GM19023 (cell line): ENCODE results near the gene DNAJB4.
"Not testable (repeated sequence)": the region's sequence is repeated elsewhere in the genome, so short reads cannot be mapped to it uniquely, and the experiment has no call there.

Source experiments
- ATAC-seq: cut with Tn5 transposase; IDR thresholded peaks from one replicate; pipeline ENCODE4 v1.9.1; 2021; ENCODE audit warnings: mild to moderate bottlenecking, moderate library complexity; ENCODE audit not compliant: unreplicated experiment

DNAJB4 gene

DNA sequence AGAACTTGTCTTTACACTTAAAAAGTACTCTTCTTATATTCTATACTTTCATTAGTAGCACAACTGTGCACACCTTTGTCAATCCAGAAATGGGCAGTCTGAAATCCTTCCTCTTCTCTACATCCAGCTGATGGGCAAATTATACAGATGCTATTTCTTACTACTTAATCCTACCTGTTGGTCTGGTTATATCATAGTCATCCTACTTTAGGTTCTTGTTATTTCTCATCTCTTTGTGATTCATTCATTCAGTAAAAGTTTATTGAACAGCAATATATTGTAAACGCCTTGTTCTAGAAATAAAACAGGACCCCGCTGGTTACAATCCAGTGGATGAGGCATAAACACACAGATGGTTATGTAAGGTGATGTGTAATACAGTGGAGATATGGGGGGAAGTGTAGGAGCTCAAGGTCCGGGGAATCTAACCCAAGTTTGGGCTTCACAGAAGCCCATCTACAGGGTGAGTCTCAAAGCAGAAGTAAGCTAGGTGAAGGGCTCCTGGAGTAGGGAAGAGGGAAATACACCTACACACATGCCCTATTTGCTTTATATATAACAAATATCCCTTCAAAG is 14.0 kb upstream of the DNAJB4 start:
- ATAC-seq = no peak

GRCh38 chr1:77991638-77992037 is 13.1 kb upstream of the DNAJB4 start:
- ATAC-seq = no peak

GRCh38 chr1:77994117-77994705 is 10.5 kb upstream of the DNAJB4 start:
- no peak for ATAC-seq

- ATAC-seq = no peak
These were observed 8.0 kb upstream of the DNAJB4 start for GRCh38 chr1:77996734-77997133.

DNA sequence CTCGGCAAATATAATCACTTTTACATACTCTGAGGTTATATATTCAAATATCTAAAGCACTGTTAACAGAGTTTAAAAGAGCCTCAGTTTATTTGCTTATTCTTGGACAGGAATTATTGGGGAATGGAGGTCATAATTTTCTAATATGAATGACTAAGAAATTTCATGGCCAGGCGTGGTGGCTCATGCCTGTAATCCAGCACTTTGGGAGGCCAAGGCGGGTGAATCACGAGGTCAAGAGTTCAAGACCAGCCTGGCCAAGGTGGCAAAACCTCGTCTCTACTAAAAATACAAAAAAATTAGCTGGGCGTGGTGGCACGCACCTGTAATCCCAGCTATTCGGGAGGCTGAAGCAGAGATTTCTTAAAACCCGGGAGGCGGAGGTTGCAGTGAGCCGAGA is 4.2 kb upstream of the DNAJB4 start:
- not testable (repeated sequence) for ATAC-seq

DNA sequence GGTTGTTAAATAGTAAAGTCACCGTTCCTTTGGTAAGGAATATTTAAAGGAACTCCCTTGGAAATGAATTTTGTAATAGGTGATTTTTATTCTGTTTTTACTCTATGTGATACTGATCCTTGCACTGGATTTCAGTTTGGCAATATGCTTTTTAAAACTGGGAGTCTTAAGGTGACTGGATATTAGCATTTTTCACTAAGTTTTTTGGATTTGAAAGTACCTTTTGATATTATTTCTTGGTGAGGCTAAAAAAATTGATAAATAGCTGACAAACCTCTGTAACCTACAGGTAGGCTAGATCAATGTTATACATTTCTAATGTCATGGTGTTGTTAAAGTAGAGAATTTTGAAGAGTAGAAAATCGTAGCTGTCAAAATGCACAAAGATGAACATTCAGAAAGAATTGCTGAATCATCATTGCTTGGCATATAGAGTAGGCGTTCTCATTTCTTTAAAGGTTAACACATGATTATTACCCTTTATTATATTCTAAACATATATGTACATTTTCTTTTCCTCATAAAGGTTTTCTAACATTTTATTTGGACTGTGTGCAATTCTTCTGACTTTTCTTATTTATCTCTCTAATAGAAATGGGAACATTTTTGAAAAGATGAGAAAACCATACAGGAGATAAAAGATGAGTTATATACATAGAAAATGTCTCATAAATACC is 1.5 kb upstream of the DNAJB4 start:
- ATAC-seq = no peak

DNA sequence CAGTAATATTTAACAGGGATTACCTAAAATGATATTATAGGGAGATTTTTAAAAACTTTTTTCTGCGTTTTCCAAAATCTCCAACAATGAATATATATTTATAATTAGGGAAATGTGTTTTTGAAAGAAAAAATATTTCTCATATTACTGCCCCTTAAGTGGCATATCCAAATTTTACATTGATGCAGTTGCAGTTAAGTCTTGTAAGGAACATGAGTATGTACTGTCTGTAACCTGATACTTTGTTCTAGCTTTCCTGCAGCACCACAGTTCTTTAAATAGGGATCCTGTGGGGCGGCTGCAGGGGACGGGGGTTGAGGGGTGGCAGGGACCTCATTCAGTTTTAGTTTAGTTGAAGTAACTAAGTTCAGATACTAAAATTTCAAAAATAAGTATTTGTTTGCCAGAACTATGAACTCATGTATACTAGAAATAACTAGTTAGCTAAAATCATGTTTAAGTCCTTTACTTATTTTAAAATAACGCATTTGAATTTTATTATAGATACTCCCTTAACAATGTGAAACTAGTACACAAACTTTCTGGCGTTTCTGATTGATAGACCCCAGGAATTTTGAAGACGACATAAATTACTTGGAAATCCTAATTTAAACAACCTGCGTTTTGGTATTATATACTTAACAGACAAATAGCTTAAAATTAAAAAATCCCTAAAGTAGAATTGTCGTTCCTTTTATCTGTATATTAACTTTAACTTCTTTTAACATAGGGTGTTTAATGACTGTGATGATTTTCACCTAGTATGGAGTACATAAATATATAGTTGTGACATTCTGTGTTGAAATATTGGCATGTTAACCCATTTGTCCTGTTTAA is 639 bp upstream of the DNAJB4 start:
- peak; percentile 46 for ATAC-seq

- no peak for ATAC-seq
These were observed 646 bp downstream of the DNAJB4 start for GRCh38 chr1:78005448-78005722.

DNA sequence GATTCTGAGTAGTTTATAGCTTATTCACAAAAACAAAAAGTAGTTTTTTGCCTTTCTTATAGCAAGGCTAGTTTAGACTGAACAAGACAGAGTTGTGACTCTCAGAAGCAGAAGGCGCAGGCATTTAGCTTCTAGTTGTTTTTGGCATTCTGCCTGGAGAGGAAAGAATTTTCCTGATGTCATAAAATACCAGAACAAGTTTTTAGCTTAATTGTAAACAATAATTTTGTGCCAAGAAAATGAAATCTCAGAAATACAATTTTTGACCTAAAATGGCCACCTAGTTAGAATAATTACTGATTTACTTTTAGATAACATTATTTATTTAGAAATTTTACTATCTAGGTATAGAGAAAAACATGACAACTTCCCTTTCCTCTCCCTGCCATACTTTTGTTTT is 1.0 kb downstream of the DNAJB4 start:
- no peak for ATAC-seq

- ATAC-seq = no peak
These were observed 1.8 kb downstream of the DNAJB4 start for GRCh38 chr1:78006521-78006920.

DNA sequence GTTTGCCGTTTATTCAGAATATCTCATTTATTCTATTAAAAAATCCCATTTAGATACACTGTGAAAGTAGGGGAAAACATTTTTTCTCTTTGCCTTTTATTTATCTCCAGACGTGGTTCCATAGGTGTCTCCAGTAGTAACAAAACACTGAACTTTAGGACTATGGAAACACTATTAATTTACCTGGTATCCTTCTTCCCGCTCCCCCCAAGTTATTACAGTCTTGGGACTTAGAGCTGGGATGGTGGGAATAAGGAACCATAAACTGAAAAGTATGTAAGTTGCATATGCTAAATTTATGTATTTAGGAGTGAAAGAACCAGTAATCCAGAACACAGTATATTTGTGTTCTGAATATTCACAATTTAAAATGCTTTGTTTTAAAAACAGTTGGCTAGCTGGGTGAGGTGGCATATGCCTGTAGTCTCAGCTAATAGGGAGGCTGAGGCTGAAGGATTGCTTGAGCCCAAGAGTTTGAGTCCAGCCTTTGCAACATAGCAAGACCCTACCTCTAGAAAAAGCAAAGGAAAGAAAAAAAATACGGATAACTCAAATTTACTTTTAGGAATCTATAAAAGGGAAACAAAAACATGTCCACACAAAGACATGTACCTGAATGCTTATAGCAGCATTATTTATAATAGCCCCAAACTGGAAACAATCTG is 3.1 kb downstream of the DNAJB4 start:
- ATAC-seq = no peak

DNA sequence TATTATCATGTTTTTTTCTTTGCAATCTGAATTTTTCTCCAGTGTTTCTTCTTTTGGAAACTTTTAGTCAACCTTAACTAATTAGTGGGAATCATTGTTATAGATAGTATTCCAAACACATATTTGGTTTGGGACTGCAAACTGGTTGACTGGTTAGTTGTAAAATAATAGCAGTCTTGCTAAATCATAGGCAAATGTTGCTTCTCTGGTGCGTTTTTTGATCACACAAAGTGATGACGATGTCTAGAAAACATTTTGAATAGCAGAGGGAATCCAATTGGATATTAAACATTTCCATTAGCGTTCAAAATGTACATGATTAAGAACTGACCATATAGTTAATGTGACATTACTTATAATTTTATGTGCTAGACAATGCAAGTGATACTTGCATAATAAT is 4.5 kb downstream of the DNAJB4 start:
- no peak for ATAC-seq

- no peak for ATAC-seq
These were observed 5.1 kb downstream of the DNAJB4 start for GRCh38 chr1:78009836-78010235.

GRCh38 chr1:78011050-78011449 is 6.3 kb downstream of the DNAJB4 start:
- ATAC-seq = no peak

- ATAC-seq = no peak
These were observed 10.4 kb downstream of the DNAJB4 start for GRCh38 chr1:78015148-78015547.

DNA sequence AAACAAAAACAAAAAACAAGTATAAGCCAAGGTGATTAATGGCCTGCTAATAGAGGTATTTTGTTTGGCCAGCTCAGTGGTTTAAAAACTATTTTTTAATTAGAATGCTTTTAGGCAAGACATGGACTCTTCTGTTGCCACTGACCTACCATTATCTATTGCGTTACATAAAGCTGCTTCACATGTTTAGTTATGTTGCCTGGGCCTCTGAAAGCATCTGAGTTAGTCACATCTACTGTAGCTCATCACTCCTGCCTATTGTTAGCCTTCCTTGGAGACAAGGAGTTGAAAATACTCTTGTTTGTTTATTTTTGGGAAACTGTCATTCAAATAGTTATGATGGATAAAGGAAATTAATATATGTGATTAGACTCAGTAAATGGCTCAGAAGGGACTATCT is 14.3 kb downstream of the DNAJB4 start:
- no peak for ATAC-seq

DNA sequence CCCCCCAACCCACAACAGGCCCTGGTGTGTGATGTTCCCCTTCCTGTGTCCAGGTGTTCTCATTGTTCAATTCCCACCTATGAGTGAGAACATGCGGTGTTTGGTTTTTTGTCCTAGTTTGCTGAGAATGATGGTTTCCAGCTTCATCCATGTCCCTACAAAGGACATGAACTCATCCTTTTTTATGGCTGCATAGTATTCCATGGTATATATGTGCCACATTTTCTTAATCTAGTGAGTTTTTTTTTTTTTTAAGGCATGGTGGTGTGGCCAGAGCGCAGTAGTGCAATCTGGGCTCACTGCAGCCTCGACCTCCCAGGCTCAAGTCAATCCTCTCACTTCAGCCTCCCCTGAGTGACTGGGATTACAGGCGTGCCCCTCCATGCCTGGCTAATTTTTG is 16.4 kb downstream of the DNAJB4 start:
- not testable (repeated sequence) for ATAC-seq

DNA sequence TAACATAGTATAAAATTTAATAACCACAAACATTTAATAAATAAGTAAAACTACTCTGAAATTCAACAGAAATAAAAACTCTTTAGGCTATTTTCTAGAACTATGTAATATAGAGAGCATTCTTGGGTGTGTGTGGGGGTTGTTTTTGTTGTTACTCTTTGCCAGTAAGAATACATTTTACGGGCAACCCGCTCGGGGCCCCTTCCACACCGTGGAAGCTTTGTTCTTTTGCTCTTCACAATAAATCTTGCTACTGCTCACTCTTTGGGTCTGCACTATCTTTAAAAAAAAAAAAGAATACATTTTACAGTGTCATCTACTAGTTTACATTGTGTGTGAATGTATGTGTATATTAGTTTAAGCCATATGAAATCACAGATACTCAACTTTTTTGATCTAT is 25.1 kb downstream of the DNAJB4 start:
- ATAC-seq = no peak

GRCh38 chr1:78032996-78033796 is 28.5 kb downstream of the DNAJB4 start:
- ATAC-seq = no peak

DNA sequence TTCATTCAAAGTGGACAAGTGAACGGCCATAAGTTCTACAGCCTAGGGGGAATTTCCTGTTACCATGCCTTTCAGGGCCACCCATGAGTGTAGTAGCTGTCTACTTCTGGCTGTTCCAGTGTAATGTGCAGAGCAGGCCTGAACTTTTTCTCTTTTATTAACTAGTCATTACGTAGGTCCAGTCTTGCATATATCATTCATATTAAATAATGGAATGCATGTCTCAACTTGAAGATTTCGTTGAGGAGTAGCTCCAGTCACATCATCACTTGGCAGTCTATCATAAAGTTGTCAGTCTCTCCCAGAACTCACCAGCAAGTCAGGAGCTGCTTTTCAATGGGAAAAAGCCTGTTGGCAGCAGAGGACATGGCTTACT is 29.0 kb downstream of the DNAJB4 start:
- ATAC-seq = no peak

- ATAC-seq = no peak
These were observed 30.4 kb downstream of the DNAJB4 start for GRCh38 chr1:78035121-78035520.
